Adipocyte (in vitro differentiated cells): Measurements from ENCODE around the gene WDFY1.
"Not testable (repeated sequence)": the region's sequence is repeated elsewhere in the genome, so short reads cannot be mapped to it uniquely, and the experiment has no call there.

ENCODE experiments used
- DNase-seq: peaks from one replicate; pipeline ENCODE4 v3.0.0-alpha.2; 2015; ENCODE audit warnings: low read depth
- H3K27me3 ChIP-seq: replicated peaks from 2 replicates; pipeline ENCODE4 v1.7.0; 2013; ENCODE audit warnings: mild to moderate bottlenecking, low read length, moderate library complexity; ENCODE audit not compliant: control insufficient read depth, insufficient read depth
- H3K36me3 ChIP-seq: 2 replicates; pipeline ENCODE4 v1.7.0; 2013; ENCODE audit warnings: low read length, mild to moderate bottlenecking, moderate library complexity; ENCODE audit not compliant: control insufficient read depth, insufficient read depth, severe bottlenecking
- H3K4me1 ChIP-seq: 2 replicates; pipeline ENCODE4 v1.7.0; 2013; ENCODE audit warnings: mild to moderate bottlenecking, low read length, moderate library complexity; ENCODE audit not compliant: control insufficient read depth, insufficient read depth
- H3K4me3 ChIP-seq: 2 replicates; pipeline ENCODE4 v1.7.0; 2013; ENCODE audit warnings: mild to moderate bottlenecking, low read length, moderate library complexity
- H3K9ac ChIP-seq: 2 replicates; pipeline ENCODE4 v1.7.0; 2013; ENCODE audit warnings: mild to moderate bottlenecking, low read length, moderate library complexity
- H3K9me3 ChIP-seq: 2 replicates; pipeline ENCODE4 v1.7.0; 2013; ENCODE audit warnings: mild to moderate bottlenecking, low read length, moderate library complexity; ENCODE audit not compliant: control insufficient read depth

Gene WDFY1

GRCh38 chr2:223886726-223887125 lies 58.4 kb downstream of the WDFY1 start:
- no peaks in the 10 kb centered on the region for H3K9me3 ChIP-seq
- DNase-seq: no peak
- H3K27me3 ChIP-seq: no peaks in the 10 kb centered on the region
- H3K4me1 ChIP-seq: peaks cover 22% of the 10 kb centered on the region
- peaks cover 57% of the 10 kb centered on the region for H3K36me3 ChIP-seq
- H3K4me3 ChIP-seq: no peak overlapping the region
- no peak overlapping the region for H3K9ac ChIP-seq

- Histone ChIP-seq H3K9me3 (no peaks in the 10 kb centered on the region), H3K9ac (no peak overlapping the region), H3K4me3 (no peak overlapping the region), H3K27me3 (no peaks in the 10 kb centered on the region), H3K36me3 (peaks cover 58% of the 10 kb centered on the region), H3K4me1 (peaks cover 22% of the 10 kb centered on the region)
- DNase-seq: no peak
Measured at GRCh38 chr2:223884399-223884798, 60.7 kb downstream of the WDFY1 start.

GRCh38 chr2:223882715-223883114 lies 62.4 kb downstream of the WDFY1 start:
- DNase-seq: no peak
- peaks cover 67% of the 10 kb centered on the region for H3K36me3 ChIP-seq
- no peak overlapping the region for H3K4me3 ChIP-seq
- H3K9me3 ChIP-seq: no peaks in the 10 kb centered on the region
- H3K27me3 ChIP-seq: no peaks in the 10 kb centered on the region
- peaks cover 26% of the 10 kb centered on the region for H3K4me1 ChIP-seq
- no peak overlapping the region for H3K9ac ChIP-seq

DNA sequence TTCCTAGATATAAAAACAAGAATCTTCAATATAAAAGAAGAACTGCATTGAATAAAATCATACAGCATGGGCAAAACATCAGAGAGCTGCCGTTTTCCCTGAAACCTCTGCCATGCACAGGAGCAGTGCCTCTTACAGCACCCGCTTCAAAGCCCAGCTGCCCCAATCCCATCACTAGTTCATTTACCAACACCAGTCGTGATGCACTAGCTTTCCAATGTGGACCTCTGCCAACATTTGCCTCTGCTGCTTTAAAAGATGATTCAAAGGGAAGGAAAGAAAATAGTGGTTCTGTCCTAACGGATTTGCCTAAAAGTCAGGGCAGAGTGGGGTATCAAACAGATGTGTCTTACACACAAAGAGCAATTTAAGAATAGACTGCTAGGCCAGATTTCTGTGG lies 64.3 kb downstream of the WDFY1 start:
- Histone ChIP-seq H3K9me3 (no peaks in the 10 kb centered on the region), H3K4me3 (no peak overlapping the region), H3K4me1 (peaks cover 19% of the 10 kb centered on the region), H3K36me3 (peaks cover 74% of the 10 kb centered on the region), H3K9ac (no peak overlapping the region), H3K27me3 (no peaks in the 10 kb centered on the region)
- no peak for DNase-seq

DNA sequence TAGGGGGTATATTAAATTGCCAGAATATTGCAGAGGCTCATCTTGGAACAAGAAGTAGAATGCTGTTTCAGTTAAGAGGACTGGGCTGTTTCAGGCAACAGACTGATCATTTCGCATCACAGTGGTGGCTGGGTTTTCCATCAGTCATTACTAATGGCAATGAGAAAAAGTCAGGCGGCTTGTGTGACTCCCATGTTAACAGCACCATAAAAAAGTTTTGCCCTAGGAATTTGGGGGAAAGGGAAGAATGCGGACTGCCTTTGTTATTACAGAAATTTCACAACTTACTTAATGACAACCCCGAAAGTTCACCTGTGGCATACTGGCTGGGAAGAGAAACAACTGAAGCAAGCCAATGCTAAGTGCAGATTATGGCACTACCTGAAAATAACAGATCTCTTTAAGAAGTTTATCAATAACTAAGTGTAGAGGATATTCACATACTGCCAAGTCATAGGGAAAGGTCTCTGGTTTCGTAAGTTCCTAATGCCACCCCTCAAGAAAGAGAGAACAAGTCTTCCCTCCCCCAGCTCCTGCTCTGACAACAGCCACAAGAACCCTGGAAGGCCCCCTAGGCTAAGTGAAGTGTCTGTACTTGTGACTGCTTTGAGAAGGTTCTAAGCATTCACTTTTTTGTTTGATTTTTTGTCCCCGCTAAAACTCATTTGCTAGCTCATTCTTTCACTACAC lies 67.3 kb downstream of the WDFY1 start:
- DNase-seq: no peak
- no peaks in the 10 kb centered on the region for H3K9me3 ChIP-seq
- H3K9ac ChIP-seq: no peak overlapping the region
- H3K36me3 ChIP-seq: peaks cover 82% of the 10 kb centered on the region
- H3K4me3 ChIP-seq: no peak overlapping the region
- peaks cover 10% of the 10 kb centered on the region for H3K4me1 ChIP-seq
- H3K27me3 ChIP-seq: no peaks in the 10 kb centered on the region

DNA sequence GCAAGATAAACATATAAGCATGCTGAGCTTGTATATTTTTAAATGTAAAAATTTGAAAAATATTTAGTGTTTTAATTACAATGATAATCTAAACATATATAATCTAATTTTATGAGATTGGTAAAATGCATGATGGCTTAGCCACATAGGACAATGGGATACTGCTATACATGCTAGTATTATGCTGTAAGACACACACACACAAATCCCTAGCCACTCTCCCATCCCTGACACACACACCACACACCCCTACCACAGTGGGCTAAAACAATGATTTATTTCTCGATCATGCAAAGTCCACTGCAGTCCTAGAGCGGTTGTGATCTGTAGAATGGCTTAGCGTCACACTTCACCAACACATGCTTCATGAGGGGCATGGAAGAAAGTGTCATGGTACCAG lies 71.5 kb downstream of the WDFY1 start:
- Histone ChIP-seq H3K4me1 (peaks cover 23% of the 10 kb centered on the region), H3K9me3 (no peaks in the 10 kb centered on the region), H3K4me3 (no peak overlapping the region), H3K9ac (no peak overlapping the region), H3K27me3 (no peaks in the 10 kb centered on the region), H3K36me3 (peaks cover 60% of the 10 kb centered on the region)
- no peak for DNase-seq

GRCh38 chr2:223872772-223873171 lies 72.4 kb downstream of the WDFY1 start:
- not testable (repeated sequence) for DNase-seq, H3K9ac ChIP-seq, H3K27me3 ChIP-seq, H3K4me3 ChIP-seq, H3K9me3 ChIP-seq
- peaks cover 16% of the 10 kb centered on the region for H3K4me1 ChIP-seq
- H3K36me3 ChIP-seq: peaks cover 51% of the 10 kb centered on the region

DNA sequence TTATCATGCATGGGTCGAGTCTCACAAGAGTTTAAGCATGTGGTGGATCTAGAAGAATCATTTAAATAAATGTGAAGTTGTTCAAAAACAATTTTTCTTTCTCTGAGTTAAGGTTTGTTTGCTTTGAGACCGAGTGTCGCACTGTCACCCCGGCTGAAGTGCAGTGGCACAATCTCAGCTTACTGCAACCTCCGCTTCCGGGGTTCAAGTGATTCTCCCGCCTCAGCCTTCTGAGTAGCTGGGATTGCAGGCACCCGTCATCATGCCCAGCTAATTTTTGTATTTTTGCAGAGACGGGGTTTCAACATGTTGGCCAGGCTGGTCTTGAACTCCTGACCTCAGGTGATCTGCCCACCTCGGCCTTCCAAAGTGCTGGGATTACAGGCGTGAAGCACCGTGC lies 73.5 kb downstream of the WDFY1 start:
- Histone ChIP-seq H3K4me1 (peaks cover 13% of the 10 kb centered on the region), H3K9ac (peak overlapping the region; percentile 29), H3K36me3 (peaks cover 40% of the 10 kb centered on the region)
- not testable (repeated sequence) for H3K27me3 ChIP-seq, H3K9me3 ChIP-seq, DNase-seq, H3K4me3 ChIP-seq

DNA sequence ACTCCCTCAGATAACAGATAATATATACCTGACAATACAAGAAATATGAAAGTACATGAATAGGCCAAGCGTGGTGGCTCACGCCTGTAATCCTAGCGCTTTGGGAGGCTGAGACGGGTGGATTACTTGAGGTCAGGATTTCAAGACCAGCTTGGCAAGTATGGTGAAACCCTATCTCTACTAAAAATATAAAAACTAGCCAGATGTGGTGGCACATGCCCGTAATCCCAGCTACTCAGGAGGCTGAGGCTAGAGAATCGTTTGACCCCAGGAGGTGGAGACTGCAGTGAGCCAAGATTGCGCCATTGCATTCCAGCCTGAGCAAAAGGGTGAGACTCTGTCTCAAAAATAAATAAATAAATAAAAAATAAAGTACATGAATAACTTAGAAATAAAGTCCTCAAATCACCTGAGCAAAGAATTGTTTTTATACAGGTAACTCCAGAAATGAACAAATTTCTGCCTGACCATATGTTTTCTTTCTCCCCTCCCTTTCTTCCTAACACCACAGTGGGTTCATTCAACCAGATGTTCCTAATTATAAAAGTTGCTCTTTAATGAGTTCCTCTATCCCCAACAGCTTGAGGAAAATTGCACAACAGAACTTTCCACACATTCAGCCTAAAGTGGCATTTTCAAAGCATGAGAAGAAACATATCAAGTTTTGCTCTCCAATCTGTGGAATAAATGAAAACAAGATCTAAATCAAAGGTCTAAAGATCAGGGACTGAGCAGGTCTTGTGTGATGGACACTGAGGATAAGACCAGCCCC lies 74.1 kb downstream of the WDFY1 start:
- Histone ChIP-seq H3K4me3 (no peak overlapping the region), H3K36me3 (peaks cover 34% of the 10 kb centered on the region)

GRCh38 chr2:223868005-223868404 lies 77.1 kb downstream of the WDFY1 start:
- Histone ChIP-seq H3K9me3 (no peaks in the 10 kb centered on the region), H3K36me3 (peaks cover 20% of the 10 kb centered on the region), H3K27me3 (no peaks in the 10 kb centered on the region), H3K9ac (no peak overlapping the region), H3K4me1 (peaks cover 13% of the 10 kb centered on the region), H3K4me3 (no peak overlapping the region)
- no peak for DNase-seq

More for the DNA sequence above, 74.1 kb downstream of the WDFY1 start:
- H3K27me3 ChIP-seq: no peaks in the 10 kb centered on the region
- peak; percentile 83 for DNase-seq
- peaks cover 13% of the 10 kb centered on the region for H3K4me1 ChIP-seq
- no peaks in the 10 kb centered on the region for H3K9me3 ChIP-seq
- H3K9ac ChIP-seq: peak overlapping the region; percentile 29

DNA sequence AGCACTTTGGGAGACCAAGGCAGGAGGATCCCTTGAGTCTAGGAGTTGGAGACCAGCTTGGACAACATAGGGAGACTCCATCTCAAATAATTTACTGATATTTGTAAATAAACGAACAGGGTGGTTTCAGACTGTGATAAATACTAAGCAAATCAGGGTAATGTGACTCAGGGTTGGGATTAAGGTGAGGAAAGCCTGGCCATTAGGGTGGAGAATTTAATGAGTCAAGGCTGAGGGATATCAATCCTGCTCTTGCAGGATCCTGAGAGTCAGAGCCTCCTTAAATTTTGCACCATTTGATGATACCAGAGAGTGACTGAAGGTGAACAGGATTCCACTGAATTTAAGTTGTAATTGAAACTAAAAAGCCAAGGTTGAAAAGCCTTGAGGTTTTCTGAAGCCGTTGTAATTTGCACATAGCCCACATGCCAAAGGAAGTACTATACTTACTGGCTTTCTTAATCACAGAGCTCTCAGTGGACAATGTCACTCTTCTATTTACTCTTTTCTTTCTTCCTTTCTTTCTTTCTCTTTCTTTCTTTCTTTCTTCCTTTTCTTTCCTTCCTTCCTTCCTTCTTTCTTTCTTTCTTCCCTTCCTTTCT lies 79.1 kb downstream of the WDFY1 start:
- Histone ChIP-seq H3K36me3 (peaks cover 17% of the 10 kb centered on the region), H3K27me3 (no peaks in the 10 kb centered on the region), H3K9me3 (no peaks in the 10 kb centered on the region), H3K4me3 (no peak overlapping the region), H3K9ac (no peak overlapping the region), H3K4me1 (peaks cover 13% of the 10 kb centered on the region)
- peak; percentile 21 for DNase-seq
